GM18870 (cell line): ENCODE measurements around the gene TNS3.

Experiments
- ATAC-seq: cut with Tn5 transposase; IDR thresholded peaks from one replicate; pipeline ENCODE4 v1.9.1; 2021; ENCODE audit warnings: moderate library complexity; ENCODE audit not compliant: unreplicated experiment

TNS3 gene

GRCh38 chr7:47414342-47415317 lies 167.3 kb downstream of the TNS3 start:
- ATAC-seq = no peak

DNA sequence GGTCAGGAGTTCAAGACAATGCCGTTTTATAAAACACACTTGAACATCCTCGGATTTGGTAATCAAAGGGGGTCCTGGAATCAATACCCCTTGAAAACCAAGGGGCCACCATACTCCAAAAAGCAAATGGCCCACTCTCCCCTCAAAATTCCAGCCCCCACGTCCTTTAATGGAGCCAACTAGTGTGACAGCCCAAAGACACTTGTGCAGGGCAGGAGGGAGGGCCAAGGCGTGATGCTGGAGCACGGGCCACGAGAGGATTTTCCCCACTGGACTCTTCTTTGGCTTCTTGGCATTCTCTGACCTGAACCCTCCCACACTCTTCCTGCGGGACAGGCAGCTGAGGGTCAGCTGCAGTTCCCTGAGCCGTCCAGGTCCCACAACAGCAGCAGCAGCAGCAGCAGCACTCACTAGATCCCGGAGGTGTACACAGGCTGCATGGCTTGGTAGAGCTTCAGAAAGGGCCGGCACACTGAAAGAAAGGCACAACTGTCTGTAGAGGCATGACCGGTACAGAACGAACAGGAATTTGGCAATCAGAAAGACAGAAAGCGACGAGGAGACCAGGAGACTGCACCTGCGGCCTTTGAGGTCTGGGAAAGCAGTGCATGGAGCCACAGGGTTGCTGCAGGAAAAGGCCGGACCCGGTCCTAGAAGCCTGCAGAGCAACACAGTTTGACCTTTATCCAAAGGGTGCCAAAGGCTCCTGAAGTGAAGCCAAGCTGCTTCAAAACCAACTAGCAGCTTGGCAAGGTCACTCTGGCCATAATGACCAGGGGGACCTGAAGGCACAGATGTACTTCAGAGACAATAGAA lies 168.2 kb downstream of the TNS3 start:
- no peak for ATAC-seq

DNA sequence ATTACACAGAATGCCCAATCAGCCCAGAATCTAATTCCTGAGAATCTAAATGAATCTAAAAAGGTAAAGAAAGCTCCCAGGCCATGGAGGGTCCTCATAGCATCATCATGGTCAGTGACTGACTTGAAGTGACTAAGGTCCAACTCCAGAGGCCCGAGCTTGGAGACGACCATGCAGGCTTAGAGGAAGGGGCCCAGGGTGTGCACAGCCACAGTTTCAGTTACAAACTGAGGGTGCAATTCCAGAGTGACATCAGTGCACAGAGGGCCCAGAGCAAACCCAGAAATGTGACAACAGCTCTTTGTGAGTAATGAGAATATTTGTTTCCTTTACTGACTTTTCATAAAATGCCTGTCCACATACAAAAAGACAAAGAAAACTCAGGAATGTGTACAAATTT lies 170.0 kb downstream of the TNS3 start:
- no peak for ATAC-seq

DNA sequence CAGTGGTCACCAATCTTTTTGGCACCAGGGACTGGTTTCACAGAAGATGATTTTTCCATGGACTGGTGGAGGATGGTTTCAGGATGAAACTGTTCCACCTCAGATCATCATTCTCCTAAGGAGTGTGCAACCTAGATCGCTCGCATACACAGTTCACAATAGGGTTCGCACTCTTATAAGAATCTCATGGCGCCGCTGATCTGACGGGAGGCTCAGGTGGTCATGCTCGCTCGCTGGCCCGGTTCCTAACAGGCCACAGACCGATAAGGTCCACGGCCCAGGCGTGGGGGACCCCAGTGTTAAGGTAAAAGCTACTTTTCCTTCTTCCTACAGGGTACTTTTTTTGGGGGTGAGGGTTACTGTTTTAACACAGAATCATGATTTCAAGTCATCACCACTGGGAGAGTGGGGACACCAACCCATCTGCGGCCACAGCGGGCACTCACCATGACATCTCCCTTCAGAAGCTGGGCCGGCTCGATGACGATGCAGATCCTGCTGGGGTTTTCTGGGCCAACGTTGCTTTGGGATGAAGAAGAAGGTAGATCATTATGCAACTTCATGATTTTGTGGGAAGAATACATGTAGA lies 170.5 kb downstream of the TNS3 start:
- no peak for ATAC-seq

DNA sequence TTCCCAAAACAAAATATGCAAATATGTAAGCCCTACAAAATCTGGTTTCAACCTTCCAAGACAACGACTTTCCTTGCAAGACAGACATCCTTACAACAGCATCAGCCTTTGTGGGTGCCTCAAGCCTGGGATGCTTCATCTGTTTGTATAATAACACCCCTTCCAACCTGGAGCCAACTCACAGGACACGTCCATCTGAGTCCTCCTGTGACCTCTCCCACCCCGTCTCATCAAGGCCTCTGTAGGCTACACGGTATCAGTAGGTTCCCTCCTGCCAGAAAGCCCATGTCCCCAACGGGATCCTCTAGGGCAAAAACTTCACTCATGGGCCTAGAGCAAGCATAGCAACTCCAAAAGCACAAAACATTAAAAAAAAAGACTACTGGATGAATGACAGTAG lies 173.2 kb downstream of the TNS3 start:
- ATAC-seq = no peak

GRCh38 chr7:47407821-47408674 lies 173.9 kb downstream of the TNS3 start:
- no peak for ATAC-seq

- no peak for ATAC-seq
Measured at GRCh38 chr7:47407136-47407535, 174.8 kb downstream of the TNS3 start.

DNA sequence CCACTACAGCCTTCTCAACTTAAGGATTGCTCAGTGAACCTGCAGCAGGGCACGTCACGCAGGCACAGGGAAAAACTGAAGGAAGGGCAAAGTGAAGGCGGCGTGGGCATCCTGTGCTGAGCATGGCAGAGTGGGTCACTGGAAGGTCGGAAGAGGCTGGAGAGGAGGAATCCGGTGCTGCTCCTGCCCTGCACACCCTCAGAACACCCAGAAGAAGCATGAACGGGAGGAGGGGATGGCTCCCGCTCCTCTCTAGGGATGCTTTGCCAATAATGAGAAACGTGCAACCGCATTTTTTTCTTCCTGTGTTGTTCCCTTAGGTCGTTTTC lies 175.1 kb downstream of the TNS3 start:
- ATAC-seq = no peak

DNA sequence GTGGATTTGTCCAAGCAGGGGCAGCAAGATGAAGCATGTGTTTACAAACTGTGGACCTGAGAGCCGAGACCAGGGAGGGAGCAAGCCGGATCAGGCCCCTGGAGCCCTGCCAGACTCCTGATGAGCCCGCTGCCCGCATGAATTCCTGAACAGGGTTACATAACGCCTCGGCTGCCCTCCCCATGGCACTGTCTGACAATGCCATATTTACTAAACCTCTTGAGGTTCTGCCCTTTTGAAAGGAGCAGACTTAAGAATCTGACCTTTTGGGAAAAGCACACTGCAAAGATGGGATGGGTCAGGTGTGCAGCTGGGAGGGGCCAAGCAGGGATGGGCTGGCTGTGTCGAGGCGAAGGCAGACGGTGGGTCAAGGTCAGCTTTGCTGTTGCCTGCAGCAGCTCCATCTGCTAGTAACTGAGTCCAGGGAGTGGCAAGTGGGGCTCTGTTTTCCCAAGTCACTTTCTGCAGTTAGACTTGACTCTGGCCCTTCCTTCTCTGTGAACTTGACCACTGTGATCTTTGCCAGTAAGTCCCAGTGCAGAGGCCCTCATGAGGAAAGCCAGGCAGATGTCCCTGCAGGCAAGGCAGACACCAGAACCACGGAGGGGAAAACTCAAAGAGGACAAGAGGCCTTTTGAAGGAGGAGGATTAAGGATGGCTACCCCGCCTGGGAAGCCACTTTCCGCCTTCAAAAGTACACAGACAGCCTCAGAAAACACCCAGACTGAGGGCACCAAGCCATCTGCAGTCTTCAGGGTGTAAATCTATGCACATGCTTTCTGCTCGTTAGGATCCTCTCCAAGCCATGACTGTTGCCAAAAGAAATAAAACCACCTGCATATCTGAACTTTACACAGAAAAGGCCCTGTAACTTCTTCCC lies 175.8 kb downstream of the TNS3 start:
- no peak for ATAC-seq

DNA sequence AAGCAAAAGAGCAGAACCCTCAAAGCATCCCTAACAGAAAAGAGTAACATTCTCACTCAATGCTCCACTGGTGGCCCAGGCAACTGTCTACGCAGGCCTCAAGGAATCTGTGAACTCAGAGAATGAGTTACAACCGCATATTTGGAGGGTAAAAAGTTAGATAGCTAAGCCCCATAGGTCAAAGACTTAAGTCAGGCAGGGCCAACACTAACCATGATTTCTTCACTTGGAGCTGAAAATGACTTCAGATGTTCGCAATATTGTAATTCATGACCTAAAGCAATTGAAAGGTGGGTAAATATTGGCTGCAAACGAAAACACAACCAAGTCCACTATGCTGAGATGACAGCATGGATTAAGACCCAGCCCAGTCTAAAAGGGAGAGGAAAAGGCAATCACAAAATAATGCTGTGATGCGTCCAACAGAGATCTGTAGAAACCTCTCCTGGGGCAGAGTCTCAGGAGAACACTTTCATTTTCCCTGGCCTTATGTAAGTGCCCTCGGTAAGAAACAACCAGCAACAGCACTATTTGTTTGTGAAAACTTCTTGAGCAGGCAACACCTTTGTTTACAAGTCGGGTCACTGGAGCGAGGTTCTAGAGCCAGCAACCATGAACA lies 176.5 kb downstream of the TNS3 start:
- ATAC-seq = no peak

GRCh38 chr7:47404010-47404409 lies 177.9 kb downstream of the TNS3 start:
- ATAC-seq = no peak

DNA sequence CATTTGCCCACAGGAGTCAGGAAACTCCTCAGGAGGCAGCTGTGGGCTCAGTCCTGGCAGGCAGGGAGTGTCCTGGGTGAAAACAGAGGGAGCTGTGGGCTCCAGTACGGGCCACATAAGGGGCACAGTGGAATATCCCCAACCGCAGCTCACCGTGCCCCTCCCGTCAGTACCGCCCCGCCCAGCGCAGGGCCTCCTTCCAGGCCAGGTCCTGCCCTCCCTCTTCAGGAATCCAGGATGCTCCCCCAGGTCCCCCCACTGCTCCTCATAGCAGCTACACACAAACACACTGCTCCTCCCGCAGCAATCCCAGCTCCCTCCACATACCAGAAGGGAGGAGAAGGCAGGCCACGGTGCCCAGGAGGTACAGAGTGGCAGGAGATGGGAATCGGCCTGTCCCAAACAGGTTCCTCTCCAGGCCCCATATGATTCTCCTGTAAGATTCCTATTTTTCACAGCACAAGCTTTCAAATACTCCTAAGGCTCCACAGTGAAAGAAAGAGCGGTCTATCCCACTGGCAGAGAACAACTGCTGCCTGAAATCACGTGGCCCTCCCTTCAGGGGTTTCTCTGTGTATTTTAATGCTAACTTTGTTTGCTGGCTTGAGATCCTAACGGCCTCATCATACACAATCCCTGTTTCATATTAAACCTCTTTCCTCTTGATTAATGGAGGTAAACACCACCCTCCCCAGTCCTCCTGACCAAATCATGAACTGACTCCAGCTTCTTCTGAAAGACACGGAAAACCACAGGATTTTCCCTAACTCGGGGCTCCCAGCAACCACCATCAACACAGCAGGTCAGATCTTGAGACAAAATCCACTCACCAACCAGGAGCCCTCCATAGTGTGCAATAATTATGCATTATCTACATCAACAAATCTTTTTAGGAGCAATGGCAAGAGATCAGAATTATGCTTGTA lies 178.7 kb downstream of the TNS3 start:
- ATAC-seq = no peak

DNA sequence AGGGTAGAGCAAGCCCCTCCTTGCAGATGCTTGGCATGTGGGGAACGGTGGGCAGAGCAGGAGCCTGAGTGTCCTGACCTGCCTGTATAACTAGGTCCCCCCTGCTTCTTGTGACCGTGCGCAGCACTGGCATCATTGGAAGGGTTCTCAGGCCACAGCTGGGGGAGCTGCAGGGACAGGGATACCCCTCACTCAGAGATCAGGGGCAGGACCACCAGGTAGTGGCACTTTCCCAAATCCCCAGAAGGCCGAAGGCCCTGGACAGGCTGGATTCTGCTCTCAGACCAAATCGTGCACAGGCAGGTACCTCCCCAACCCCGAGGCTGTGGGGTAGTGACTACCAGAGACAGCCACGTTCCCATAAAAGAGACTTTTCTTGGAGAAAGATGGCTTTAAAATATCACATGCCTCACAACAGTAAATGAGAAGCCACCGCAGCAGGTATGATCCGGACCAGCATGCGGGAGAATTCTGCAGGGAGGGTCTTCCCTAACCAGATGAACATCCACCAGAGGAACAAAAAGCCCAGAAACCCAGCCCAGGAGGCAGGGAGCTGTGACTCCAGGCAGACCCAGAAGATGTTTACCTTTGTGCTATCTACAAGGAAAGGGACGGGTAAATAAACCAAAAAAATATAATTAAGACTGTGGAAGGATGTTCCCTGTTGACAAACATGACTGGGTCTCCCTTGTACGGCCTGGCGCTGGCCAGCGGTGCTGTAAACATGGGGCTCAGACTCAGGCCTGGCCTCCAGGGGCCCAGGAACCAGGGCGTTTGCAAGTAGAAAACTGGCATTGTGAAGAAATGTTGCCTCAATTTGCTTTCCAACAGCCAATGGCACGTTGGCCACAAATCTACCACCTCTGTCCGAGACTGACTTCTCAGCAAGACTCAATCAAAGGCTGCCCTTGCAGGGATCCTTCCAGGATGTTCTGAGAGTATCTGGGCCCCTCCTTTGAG lies 180.0 kb downstream of the TNS3 start:
- ATAC-seq = no peak

DNA sequence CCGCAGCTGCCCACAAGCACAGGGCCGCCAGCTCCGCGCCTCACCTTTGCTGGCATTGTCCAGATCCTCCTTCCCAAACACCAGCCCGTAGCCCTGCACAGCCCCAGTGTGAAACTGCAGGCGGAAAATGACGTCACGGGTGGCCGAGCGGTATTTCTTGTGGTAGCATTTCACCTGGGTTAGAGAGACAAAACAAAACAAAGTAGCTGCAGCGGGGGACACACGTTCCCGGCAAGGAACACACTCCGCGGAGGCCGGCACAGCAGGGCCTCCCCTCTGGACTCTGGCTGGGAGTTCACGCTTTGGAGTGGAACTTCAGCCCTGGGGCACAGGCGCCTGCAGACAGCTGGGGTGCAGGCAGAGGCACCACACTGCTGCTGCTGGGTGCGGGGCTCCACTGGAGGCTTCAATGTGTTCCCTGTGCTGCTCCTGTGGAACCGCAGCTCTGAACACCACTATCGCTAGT lies 181.1 kb downstream of the TNS3 start:
- ATAC-seq = no peak

GRCh38 chr7:47400001-47400400 lies 181.9 kb downstream of the TNS3 start:
- no peak for ATAC-seq

DNA sequence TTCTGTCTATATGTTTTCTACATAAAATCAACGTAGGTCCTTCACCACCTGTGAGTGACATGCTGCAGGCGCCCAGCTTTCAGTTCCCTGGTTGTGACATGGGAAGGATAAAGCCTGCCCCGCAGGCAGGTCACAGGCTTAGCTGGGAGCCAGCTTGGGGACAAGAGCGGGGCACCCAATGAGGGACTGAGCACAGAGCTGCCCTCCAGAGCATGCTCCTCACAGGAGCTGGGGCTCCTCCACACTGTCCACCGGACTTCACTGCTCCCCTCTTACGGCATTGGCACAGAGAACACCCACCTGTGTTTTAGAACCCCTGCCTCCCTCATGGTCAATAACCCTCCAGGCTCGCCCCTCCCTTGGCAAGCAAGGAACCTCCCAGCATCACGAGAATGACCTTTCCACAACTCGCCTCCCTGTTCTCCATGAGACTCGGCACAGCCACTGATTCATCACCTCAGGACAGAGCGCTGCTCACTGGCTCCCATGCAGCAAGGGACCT lies 187.1 kb downstream of the TNS3 start:
- ATAC-seq = no peak

DNA sequence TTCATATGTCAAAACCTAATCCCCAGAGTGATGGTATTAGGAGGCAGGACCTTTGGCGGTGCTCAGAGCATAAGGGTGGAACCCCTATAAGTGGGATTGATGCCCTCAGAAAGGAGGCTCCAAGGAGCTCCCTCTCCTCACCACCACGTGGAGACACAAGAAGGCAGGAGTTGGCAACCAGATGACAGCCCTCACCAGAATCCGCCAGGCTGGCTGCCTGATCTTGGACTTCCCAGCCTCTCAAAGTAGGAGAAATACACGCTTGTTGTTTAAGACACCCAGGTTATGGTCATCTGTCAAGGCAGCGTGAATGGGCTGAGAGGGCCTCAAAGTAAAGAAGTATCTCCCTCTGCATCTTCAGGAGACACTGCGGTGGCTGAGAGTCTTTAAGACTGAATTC lies 187.7 kb downstream of the TNS3 start:
- ATAC-seq = no peak
